Panc1 (cell line): ENCODE measurements around the gene VPS18. TPM values are rescaled to one million over a fixed set of nuclear protein-coding genes. Genes with fewer than 3 reads are reported as not detected.

Source experiments
- ATAC-seq: fragments of 200-7000 bp; cut with Tn5 transposase; 2 replicates; pipeline ENCODE4 v1.9.1; 2020; ENCODE audit warnings: mild to moderate bottlenecking, moderate library complexity
- BruUV-seq: library from RNA; stranded (reverse); fragments of 400-500 nt; replicated peaks from 2 replicates; lab custom pipeline; 2021; lab: Mats Ljungman, UMichigan
- CTCF ChIA-PET: fragments of 300-600 bp; sonication (Branson Sonifier 250); formaldehyde crosslinking; loops from one replicate; lab custom pipeline; 2022; ENCODE audit warnings: antibody characterized with exemption; lab: Charles Lee
- POLR2A ChIA-PET: fragments of 300-600 bp; sonication (Branson Sonifier 250); formaldehyde crosslinking; loops from one replicate; lab custom pipeline; 2022; ENCODE audit warnings: antibody characterized with exemption; lab: Charles Lee
- DNase-seq: peaks from one replicate; pipeline ENCODE4 v3.0.0-alpha.2; 2010; ENCODE audit warnings: low read depth, low spot score
- H3K27ac ChIP-seq: 2 replicates; pipeline ENCODE4 v1.5.1; 2011; ENCODE audit warnings: mild to moderate bottlenecking, low read length, inconsistent platforms
- H3K27me3 ChIP-seq: fragments of 200-500 bp; sonication (Bioruptor generic); 2 replicates; pipeline ENCODE4 v1.6.0; 2014; ENCODE audit warnings: low read length, inconsistent platforms; ENCODE audit not compliant: control insufficient read depth, insufficient read depth
- H3K36me3 ChIP-seq: fragments of 200-500 bp; sonication (Bioruptor generic); 2 replicates; pipeline ENCODE4 v1.5.1; 2014; ENCODE audit warnings: inconsistent platforms, mild to moderate bottlenecking, low read length, moderate library complexity; ENCODE audit not compliant: control insufficient read depth, insufficient read depth
- H3K4me1 ChIP-seq: 2 replicates; pipeline ENCODE4 v1.5.1; 2011; ENCODE audit warnings: inconsistent platforms, mild to moderate bottlenecking, low read length, moderate library complexity; ENCODE audit not compliant: control insufficient read depth, insufficient read depth
- H3K4me3 ChIP-seq, 2 experiments: 2 replicates each; pipeline ENCODE4 v1.5.1; 2011 to 2012; ENCODE audit warnings: low read depth in 2 of 2, low read length in 2 of 2, mild to moderate bottlenecking in 2 of 2, inconsistent platforms in 1 of 2, moderate library complexity in 1 of 2
- H3K9me3 ChIP-seq: fragments of 200-500 bp; sonication (Bioruptor generic); 2 replicates; pipeline ENCODE4 v1.5.1; 2014; ENCODE audit warnings: low read depth, mild to moderate bottlenecking, inconsistent platforms, low read length, moderate library complexity; ENCODE audit not compliant: control insufficient read depth, insufficient read depth
- CTCF ChIP-seq: fragments of 450-650 bp; IDR thresholded peaks from 2 replicates; pipeline ENCODE4 v1.5.1; 2017; ENCODE audit warnings: mild to moderate bottlenecking
- POLR2AphosphoS5 ChIP-seq: IDR thresholded peaks from 2 replicates; pipeline ENCODE4 v1.6.1; 2012; ENCODE audit warnings: mild to moderate bottlenecking, low read depth, low read length, moderate library complexity
- REST ChIP-seq, 2 experiments: IDR thresholded peaks; 2 replicates each; pipeline ENCODE4 v1.6.1; 2011 to 2012; ENCODE audit warnings: low read depth in 2 of 2, control low read depth in 1 of 2, low read length in 1 of 2, mild to moderate bottlenecking in 1 of 2, moderate library complexity in 1 of 2; ENCODE audit not compliant: insufficient read depth in 1 of 2
- SIN3A ChIP-seq: IDR thresholded peaks from 2 replicates; pipeline ENCODE4 v1.6.1; 2012; ENCODE audit warnings: low read depth, mild to moderate bottlenecking, low read length, moderate library complexity, borderline replicate concordance; ENCODE audit not compliant: insufficient read depth
- TCF7L2 ChIP-seq: IDR thresholded peaks from 2 replicates; pipeline ENCODE4 v1.6.1; 2011; ENCODE audit warnings: mild to moderate bottlenecking, low read depth, low read length, inconsistent platforms
- in situ Hi-C: cut with HindIII; loops from 2 replicates; pipeline ENCODE4 v1.10.0; 2016; ENCODE audit warnings: low sequenced_read_pairs, low pct_unique_long_range_greater_than_20kb
- intact Hi-C: fragments of 100-400 bp; cut with micrococcal nuclease; formaldehyde crosslinking; loops from one replicate; pipeline ENCODE4 v1.10.0; 2022; ENCODE audit not compliant: unreplicated experiment
- total RNA-seq: library from RNA; stranded (reverse); gene quantifications from one replicate; pipeline ENCODE4 v1.2.1, GENCODE V29; 2021; ENCODE audit not compliant: unreplicated experiment

Gene VPS18
- total RNA-seq, 1 experiment from 2014 or later: 46.7 TPM

GRCh38 chr15:40891810-40892446, 2.3 kb upstream of the VPS18 start:
- no TSS peak for BruUV-seq
- Histone ChIP-seq H3K4me1 (peaks cover 9% of the 10 kb centered on the region), H3K4me3 (no peak overlapping the region), H3K36me3 (no peaks in the 10 kb centered on the region; the same call in 1 of the 2 replicates), H3K27me3 (no peaks in the 10 kb centered on the region), H3K9me3 (no peaks in the 10 kb centered on the region), H3K27ac (no peak overlapping the region)
- DNase-seq (no peak), ATAC-seq (peak; percentile 42)
- TF ChIP-seq CTCF: peak; percentile 93
- TF ChIP-seq REST (IDR thresholded peaks at IDR 0.05; ENCODE audit: insufficient read depth in 1 of 2, low read depth in 2 of 2, low read length in 1 of 2): no peak
- intact Hi-C loops (loop anchor here (2.0 kb wide), 1 partner anchor 33 kb away; no protein-coding TSS in a partner anchor), in situ Hi-C loops (no loop called here)
- ChIA-PET CTCF (interaction anchor here (0.5 to 4.3 kb wide), 14 partner anchors 11 to 145 kb away, joined by 3 to 74 read pairs (median 4); partner anchors contain the start of genes DNAJC17, GCHFR and ZFYVE19), POLR2A (interaction anchor here (0.5 kb wide), 3 partner anchors 57 to 302 kb away, joined by 4 to 10 read pairs (median 6); no protein-coding TSS in a partner anchor)

GRCh38 chr15:40892447-40893012, 1.7 kb upstream of the VPS18 start:
- Histone ChIP-seq H3K36me3 (peaks cover 2% of the 10 kb centered on the region), H3K4me3 (no peak overlapping the region), H3K4me1 (peaks cover 9% of the 10 kb centered on the region), H3K9me3 (no peaks in the 10 kb centered on the region), H3K27me3 (no peaks in the 10 kb centered on the region), H3K27ac (no peak overlapping the region)
- BruUV-seq: no TSS peak
- ATAC-seq: no peak
- ChIA-PET POLR2A (interaction anchor here (0.5 kb wide), 3 partner anchors 58 to 303 kb away, joined by 4 to 10 read pairs (median 6); no protein-coding TSS in a partner anchor), CTCF (interaction anchor here (0.5 to 4.3 kb wide), 14 partner anchors 12 to 146 kb away, joined by 3 to 74 read pairs (median 4); partner anchors contain the start of genes DNAJC17, GCHFR and ZFYVE19)
- in situ Hi-C loops: no loop called here
- intact Hi-C loops: loop anchor here (2.0 kb wide), 1 partner anchor 34 kb away; no protein-coding TSS in a partner anchor
- TF ChIP-seq TCF7L2 (no peak), SIN3A (no peak), REST (IDR thresholded peaks at IDR 0.05; ENCODE audit: insufficient read depth in 1 of 2, low read depth in 2 of 2, low read length in 1 of 2) (no peak), CTCF (no peak), POLR2AphosphoS5 (no peak)
- DNase-seq: no peak
